ENCODE data around the gene SLC6A11.

DNA sequence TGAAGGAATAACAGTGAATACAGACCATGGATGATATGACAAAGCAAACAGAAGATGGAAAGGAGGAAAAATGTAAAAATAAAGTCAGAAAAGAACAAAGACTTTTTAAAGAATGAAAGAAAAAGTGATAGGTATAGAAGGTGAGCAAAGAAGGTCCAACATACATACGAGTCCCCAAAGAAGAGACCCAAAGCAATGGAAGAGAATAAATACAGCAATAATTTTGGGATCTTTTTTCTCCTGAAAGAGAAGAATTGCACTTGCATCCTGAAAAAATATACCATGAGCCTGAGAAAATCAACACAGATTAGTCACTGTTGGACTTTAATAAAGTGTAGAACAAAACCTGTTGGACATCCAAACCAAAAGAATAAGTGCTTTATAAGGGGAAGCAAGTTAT lies 91.2 kb downstream of the SLC6A11 start:
- TF ChIP-seq EZH2 (IDR thresholded peaks at IDR 0.05; ENCODE audit: low read depth) (no peak), CTCF (conservative IDR thresholded peaks at IDR 0.05) (no peak)
